HepG2 (cell line): ENCODE measurements around the gene PSMC3IP. TPM values are rescaled to one million over a fixed set of nuclear protein-coding genes. Genes with fewer than 3 reads are reported as not detected.
A peak's percentile ranks its signal among the peaks of the same experiment; 100 is the strongest.

Experiments
- BRD4 ChIP-seq: sonication (generic); formaldehyde crosslinking; IDR thresholded peaks from 2 replicates; pipeline ENCODE4 v1.4.0; 2020; ENCODE audit warnings: missing genetic modification reagents
- ERF ChIP-seq: IDR thresholded peaks from 2 replicates; pipeline ENCODE4 v1.6.1; 2018; ENCODE audit warnings: missing biosample characterization, missing genetic modification reagents
- KIAA2018 ChIP-seq: sonication (generic); formaldehyde crosslinking; IDR thresholded peaks from 2 replicates; pipeline ENCODE4 v1.5.0; 2020; ENCODE audit warnings: mild to moderate bottlenecking, missing genetic modification reagents, borderline replicate concordance
- PBX2 ChIP-seq: IDR thresholded peaks from 2 replicates; pipeline ENCODE4 v1.6.1; 2016; ENCODE audit warnings: control low read depth
- PHF8 ChIP-seq: sonication (generic); formaldehyde crosslinking; IDR thresholded peaks from 2 replicates; pipeline ENCODE4 v1.5.0; 2020; ENCODE audit warnings: missing genetic modification reagents
- ZFX ChIP-seq: sonication (generic); formaldehyde crosslinking; IDR thresholded peaks from 2 replicates; pipeline ENCODE4 v1.4.0; 2020; ENCODE audit warnings: mild to moderate bottlenecking, low read depth, missing genetic modification reagents, moderate library complexity
- ZNF30 ChIP-seq: sonication (generic); formaldehyde crosslinking; IDR thresholded peaks from 2 replicates; pipeline ENCODE4 v1.5.0; 2020; ENCODE audit warnings: mild to moderate bottlenecking, missing genetic modification reagents
- ZNF616 ChIP-seq: sonication (generic); formaldehyde crosslinking; IDR thresholded peaks from 2 replicates; pipeline ENCODE4 v1.5.0; 2020; ENCODE audit warnings: low read depth, mild to moderate bottlenecking, missing genetic modification reagents
- ZNF878 ChIP-seq: sonication (generic); formaldehyde crosslinking; IDR thresholded peaks from 2 replicates; pipeline ENCODE4 v1.8.1; 2023; ENCODE audit warnings: mild to moderate bottlenecking, missing genetic modification reagents, moderate library complexity
- ZSCAN30 ChIP-seq: sonication (generic); formaldehyde crosslinking; IDR thresholded peaks from 2 replicates; pipeline ENCODE4 v1.5.0; 2020; ENCODE audit warnings: mild to moderate bottlenecking, missing genetic modification reagents
- polyA plus RNA-seq, 8 experiments: library from polyadenylated mRNA; depleted of rRNA in 3 of 8; stranded (reverse) in 7 of 8; unstranded in 1 of 8; fragments of >200 nt; fragmentation: Illumina TruSeq in 4 of 8; extraction: Trizol in 4 of 8; gene quantifications; 2 replicates each; pipeline versions ENCODE4 v1.2.1 to v1.2.3, GENCODE V29; 2011 to 2016; ENCODE audit warnings: low read depth in 4 of 8, missing spikeins in 1 of 8, mixed read lengths in 1 of 8; ENCODE audit not compliant: insufficient read depth in 1 of 8
- total RNA-seq, 5 experiments: library from RNA; depleted of rRNA; stranded (reverse); fragments of >200 nt; fragmentation: Illumina TruSeq; extraction: Trizol; gene quantifications; 2 replicates each; pipeline ENCODE4 v1.2.3, GENCODE V29; 2016; ENCODE audit warnings: low read depth in 1 of 5
- TF ChIP-seq, protein P1 (sequence below): sonication (generic); formaldehyde crosslinking; IDR thresholded peaks from 2 replicates; pipeline ENCODE4 v1.5.0; 2020; ENCODE audit warnings: mild to moderate bottlenecking, missing genetic modification reagents, borderline replicate concordance
- TF ChIP-seq, protein P2 (sequence below): sonication (generic); formaldehyde crosslinking; IDR thresholded peaks from 2 replicates; pipeline ENCODE4 v1.9.0; 2021; ENCODE audit warnings: missing genetic modification reagents, borderline replicate concordance

PSMC3IP gene
- total and polyA plus RNA-seq, 2 of the 13 experiments (the other 11 are each of a cell fraction or from before 2014, with no cell fraction given): 6.5 to 22.4 TPM

DNA sequence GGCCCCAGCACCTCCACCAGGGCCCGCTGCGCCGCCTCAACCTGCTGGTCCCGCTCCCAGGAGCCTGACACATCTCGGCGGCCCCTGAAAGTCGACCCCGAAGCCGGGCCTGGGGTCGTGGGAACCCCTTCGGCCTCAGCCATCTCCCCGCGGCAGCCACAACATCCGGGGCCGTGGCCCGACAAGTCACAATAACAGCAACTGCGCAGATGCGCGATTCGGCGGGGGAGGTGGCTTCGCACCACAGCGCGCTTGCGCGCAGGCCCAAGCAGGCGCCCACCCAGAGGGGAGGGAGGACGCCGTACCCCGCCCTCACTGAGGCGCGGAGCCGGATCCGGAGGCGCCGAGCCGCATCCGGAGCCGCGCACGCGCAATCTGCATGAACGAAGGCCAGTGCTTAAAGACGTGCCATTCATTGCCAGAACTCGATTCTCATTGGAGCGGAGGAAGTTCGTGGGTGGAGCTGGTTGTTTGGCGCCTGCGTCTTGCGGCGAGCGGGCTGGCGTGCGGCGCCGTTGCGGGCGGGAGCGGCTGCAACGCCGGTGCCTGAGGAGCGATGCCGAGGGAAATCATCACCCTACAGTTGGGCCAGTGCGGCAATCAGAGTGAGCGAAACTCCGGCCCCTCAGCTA is 31.8 kb upstream of the PSMC3IP start, which contains the start of the genes RETREG3 and TUBG1 (continued):
- TF ChIP-seq KIAA2018 (CRISPR knock-in tag): no peak
- 0 out of 2 replicates have a peak, but pooled peaks have one; percentile 33 for TF ChIP-seq ZSCAN30 (CRISPR knock-in tag)
- TF ChIP-seq, protein P1, sequence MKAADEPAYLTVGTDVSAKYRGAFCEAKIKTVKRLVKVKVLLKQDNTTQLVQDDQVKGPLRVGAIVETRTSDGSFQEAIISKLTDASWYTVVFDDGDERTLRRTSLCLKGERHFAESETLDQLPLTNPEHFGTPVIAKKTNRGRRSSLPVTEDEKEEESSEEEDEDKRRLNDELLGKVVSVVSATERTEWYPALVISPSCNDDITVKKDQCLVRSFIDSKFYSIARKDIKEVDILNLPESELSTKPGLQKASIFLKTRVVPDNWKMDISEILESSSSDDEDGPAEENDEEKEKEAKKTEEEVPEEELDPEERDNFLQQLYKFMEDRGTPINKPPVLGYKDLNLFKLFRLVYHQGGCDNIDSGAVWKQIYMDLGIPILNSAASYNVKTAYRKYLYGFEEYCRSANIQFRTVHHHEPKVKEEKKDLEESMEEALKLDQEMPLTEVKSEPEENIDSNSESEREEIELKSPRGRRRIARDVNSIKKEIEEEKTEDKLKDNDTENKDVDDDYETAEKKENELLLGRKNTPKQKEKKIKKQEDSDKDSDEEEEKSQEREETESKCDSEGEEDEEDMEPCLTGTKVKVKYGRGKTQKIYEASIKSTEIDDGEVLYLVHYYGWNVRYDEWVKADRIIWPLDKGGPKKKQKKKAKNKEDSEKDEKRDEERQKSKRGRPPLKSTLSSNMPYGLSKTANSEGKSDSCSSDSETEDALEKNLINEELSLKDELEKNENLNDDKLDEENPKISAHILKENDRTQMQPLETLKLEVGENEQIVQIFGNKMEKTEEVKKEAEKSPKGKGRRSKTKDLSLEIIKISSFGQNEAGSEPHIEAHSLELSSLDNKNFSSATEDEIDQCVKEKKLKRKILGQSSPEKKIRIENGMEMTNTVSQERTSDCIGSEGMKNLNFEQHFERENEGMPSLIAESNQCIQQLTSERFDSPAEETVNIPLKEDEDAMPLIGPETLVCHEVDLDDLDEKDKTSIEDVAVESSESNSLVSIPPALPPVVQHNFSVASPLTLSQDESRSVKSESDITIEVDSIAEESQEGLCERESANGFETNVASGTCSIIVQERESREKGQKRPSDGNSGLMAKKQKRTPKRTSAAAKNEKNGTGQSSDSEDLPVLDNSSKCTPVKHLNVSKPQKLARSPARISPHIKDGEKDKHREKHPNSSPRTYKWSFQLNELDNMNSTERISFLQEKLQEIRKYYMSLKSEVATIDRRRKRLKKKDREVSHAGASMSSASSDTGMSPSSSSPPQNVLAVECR (CRISPR knock-in tag): peak; percentile 85; the same call in 1 of the 2 replicates
- TF ChIP-seq BRD4: peak; percentile 81
- TF ChIP-seq ZFX (CRISPR knock-in tag): peak; percentile 98
- TF ChIP-seq, protein P2, sequence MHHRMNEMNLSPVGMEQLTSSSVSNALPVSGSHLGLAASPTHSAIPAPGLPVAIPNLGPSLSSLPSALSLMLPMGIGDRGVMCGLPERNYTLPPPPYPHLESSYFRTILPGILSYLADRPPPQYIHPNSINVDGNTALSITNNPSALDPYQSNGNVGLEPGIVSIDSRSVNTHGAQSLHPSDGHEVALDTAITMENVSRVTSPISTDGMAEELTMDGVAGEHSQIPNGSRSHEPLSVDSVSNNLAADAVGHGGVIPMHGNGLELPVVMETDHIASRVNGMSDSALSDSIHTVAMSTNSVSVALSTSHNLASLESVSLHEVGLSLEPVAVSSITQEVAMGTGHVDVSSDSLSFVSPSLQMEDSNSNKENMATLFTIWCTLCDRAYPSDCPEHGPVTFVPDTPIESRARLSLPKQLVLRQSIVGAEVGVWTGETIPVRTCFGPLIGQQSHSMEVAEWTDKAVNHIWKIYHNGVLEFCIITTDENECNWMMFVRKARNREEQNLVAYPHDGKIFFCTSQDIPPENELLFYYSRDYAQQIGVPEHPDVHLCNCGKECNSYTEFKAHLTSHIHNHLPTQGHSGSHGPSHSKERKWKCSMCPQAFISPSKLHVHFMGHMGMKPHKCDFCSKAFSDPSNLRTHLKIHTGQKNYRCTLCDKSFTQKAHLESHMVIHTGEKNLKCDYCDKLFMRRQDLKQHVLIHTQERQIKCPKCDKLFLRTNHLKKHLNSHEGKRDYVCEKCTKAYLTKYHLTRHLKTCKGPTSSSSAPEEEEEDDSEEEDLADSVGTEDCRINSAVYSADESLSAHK: no peak
- peak; percentile 84 for TF ChIP-seq PBX2 (CRISPR knock-in tag)
- peak; percentile 68; the same call in 1 of the 2 replicates for TF ChIP-seq ZNF878
- TF ChIP-seq PHF8 (CRISPR knock-in tag): peak; percentile 99
- TF ChIP-seq ERF: 0 out of 2 replicates have a peak, but pooled peaks have one; percentile 24
- TF ChIP-seq ZNF616 (CRISPR knock-in tag): no peak; the same call in 1 of the 2 replicates
- TF ChIP-seq ZNF30 (CRISPR knock-in tag): no peak
